ENCODE data around the gene MUCL3. TPM values are rescaled to one million over a fixed set of nuclear protein-coding genes. Genes with fewer than 3 reads are reported as not detected.

Gene MUCL3
- total and polyA plus RNA-seq, 10 of the 15 experiments (the other 5 are each of a cell fraction or from before 2014, with no cell fraction given) = 0.03 to 1.4 (median 0.61) TPM

- TF ChIP-seq FOXK2 (IDR thresholded peaks at IDR 0.05) = no peak
- TF ChIP-seq KLF5 (IDR thresholded peaks at IDR 0.05; ENCODE audit: partially characterized antibody) = no peak
- peak; percentile 71 for TF ChIP-seq YY1 (IDR thresholded peaks at IDR 0.05; ENCODE audit: low read depth, low read length)
- no peak for TF ChIP-seq NFIC (IDR thresholded peaks at IDR 0.05; ENCODE audit: low read depth, low read length)
- TF ChIP-seq ATF7 (IDR thresholded peaks at IDR 0.05; ENCODE audit: low read depth) = no peak
- peak in 1 of 2 experiments; percentile 33; a peak in 1 of 4 replicates for TF ChIP-seq BHLHE40 (IDR thresholded peaks at IDR 0.05; ENCODE audit: borderline replicate concordance in 1 of 2, low read depth in 2 of 2, low read length in 1 of 2)
- TF ChIP-seq CBX5 (IDR thresholded peaks at IDR 0.05; ENCODE audit: low read depth) = no peak
- TF ChIP-seq POLR2A (IDR thresholded peaks at IDR 0.05; ENCODE audit: low read depth, low read length) = peak; percentile 77
- no peak for TF ChIP-seq PRDM15 (CRISPR knock-in tag; IDR thresholded peaks at IDR 0.05)
- TF ChIP-seq KDM1A (IDR thresholded peaks at IDR 0.05; ENCODE audit: borderline replicate concordance) = no peak
- no peak for TF ChIP-seq NFYB (IDR thresholded peaks at IDR 0.05; ENCODE audit: insufficient read depth, low read depth, low read length)
- TF ChIP-seq BCL3 (IDR thresholded peaks at IDR 0.05; ENCODE audit: borderline replicate concordance, insufficient read depth, low read depth, low read length, poor library complexity, severe bottlenecking) = no peak
- peak; percentile 59 for TF ChIP-seq TCF12 (IDR thresholded peaks at IDR 0.05; ENCODE audit: low read depth, low read length)
- no peak for TF ChIP-seq SUZ12 (IDR thresholded peaks at IDR 0.05; ENCODE audit: unreplicated experiment)
- no peak for TF ChIP-seq HDAC6 (IDR thresholded peaks at IDR 0.05; ENCODE audit: unreplicated experiment)
- peak; percentile 34 for TF ChIP-seq NR2C1 (IDR thresholded peaks at IDR 0.05)
- TF ChIP-seq, protein P1, sequence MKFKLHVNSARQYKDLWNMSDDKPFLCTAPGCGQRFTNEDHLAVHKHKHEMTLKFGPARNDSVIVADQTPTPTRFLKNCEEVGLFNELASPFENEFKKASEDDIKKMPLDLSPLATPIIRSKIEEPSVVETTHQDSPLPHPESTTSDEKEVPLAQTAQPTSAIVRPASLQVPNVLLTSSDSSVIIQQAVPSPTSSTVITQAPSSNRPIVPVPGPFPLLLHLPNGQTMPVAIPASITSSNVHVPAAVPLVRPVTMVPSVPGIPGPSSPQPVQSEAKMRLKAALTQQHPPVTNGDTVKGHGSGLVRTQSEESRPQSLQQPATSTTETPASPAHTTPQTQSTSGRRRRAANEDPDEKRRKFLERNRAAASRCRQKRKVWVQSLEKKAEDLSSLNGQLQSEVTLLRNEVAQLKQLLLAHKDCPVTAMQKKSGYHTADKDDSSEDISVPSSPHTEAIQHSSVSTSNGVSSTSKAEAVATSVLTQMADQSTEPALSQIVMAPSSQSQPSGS (IDR thresholded peaks at IDR 0.05; ENCODE audit: low read length) = no peak
- no peak for TF ChIP-seq ASH2L (IDR thresholded peaks at IDR 0.05; ENCODE audit: borderline replicate concordance, low read depth)
- TF ChIP-seq ZZZ3 (IDR thresholded peaks at IDR 0.05; ENCODE audit: control insufficient read depth, insufficient read length, low read depth) = no peak
- no peak for TF ChIP-seq JUND (IDR thresholded peaks at IDR 0.05; ENCODE audit: low read depth, low read length)
- no peak for TF ChIP-seq NKRF (conservative IDR thresholded peaks at IDR 0.05)
- peak; percentile 72; the same call in 1 of the 2 replicates for TF ChIP-seq DPF2 (IDR thresholded peaks at IDR 0.05)
- no peak for TF ChIP-seq ZNF384 (IDR thresholded peaks at IDR 0.05; ENCODE audit: borderline replicate concordance, low read depth, low read length)
Measured at GRCh38 chr6:30955367-30956042, 14.7 kb downstream of the MUCL3 start (continued).
